GM19238 (cell line): ENCODE data around the gene CD79A.
"Not testable (repeated sequence)": the region's sequence is repeated elsewhere in the genome, so short reads cannot be mapped to it uniquely, and the experiment has no call there.

Experiments
- DNase-seq: peaks from one replicate; pipeline ENCODE4 v3.0.0; 2011; ENCODE audit warnings: low spot score; ENCODE audit not compliant: insufficient read length

The CD79A gene

GRCh38 chr19:41862445-41862986 is 14.6 kb upstream of the CD79A start:
- DNase-seq: no peak

- no peak for DNase-seq
Measured at GRCh38 chr19:41863209-41863931, 13.7 kb upstream of the CD79A start.

GRCh38 chr19:41864374-41864773 is 12.7 kb upstream of the CD79A start:
- DNase-seq: no peak

GRCh38 chr19:41866284-41866683 is 10.8 kb upstream of the CD79A start:
- DNase-seq: no peak

- DNase-seq: no peak
Measured at GRCh38 chr19:41868120-41868988, 8.7 kb upstream of the CD79A start.

GRCh38 chr19:41868989-41869300 is 8.1 kb upstream of the CD79A start:
- DNase-seq: no peak

GRCh38 chr19:41869374-41869955 is 7.6 kb upstream of the CD79A start:
- no peak for DNase-seq

- DNase-seq: no peak
Measured at GRCh38 chr19:41870401-41870873, 6.6 kb upstream of the CD79A start.

- peak; percentile 76 for DNase-seq
Measured at GRCh38 chr19:41871573-41872383, 5.3 kb upstream of the CD79A start.

- no peak for DNase-seq
Measured at GRCh38 chr19:41872384-41872774, 4.7 kb upstream of the CD79A start.

GRCh38 chr19:41872775-41873647 is 4.1 kb upstream of the CD79A start:
- no peak for DNase-seq

GRCh38 chr19:41875973-41876372 is 1.1 kb upstream of the CD79A start:
- DNase-seq: not testable (repeated sequence)

GRCh38 chr19:41877916-41878905 is 1.1 kb downstream of the CD79A start:
- DNase-seq: no peak

- no peak for DNase-seq
Measured at GRCh38 chr19:41879080-41879479, 2.0 kb downstream of the CD79A start.

GRCh38 chr19:41879670-41880328 is 2.7 kb downstream of the CD79A start:
- DNase-seq: no peak

- DNase-seq: no peak
Measured at GRCh38 chr19:41880329-41880708, 3.2 kb downstream of the CD79A start.

GRCh38 chr19:41882568-41883462 is 5.7 kb downstream of the CD79A start, which contains the start of gene ARHGEF1:
TSS of gene ARHGEF1 (plus strand) at chr19:41883184. CDS start at chr19:41888083, 4,899 bp downstream.
- DNase-seq: no peak
